IPS DF 6.9 (cell line): Measurements from ENCODE around the gene KIF17.
A peak's percentile ranks its signal among the peaks of the same experiment; 100 is the strongest.

ENCODE experiments used
- DNase-seq: peaks from one replicate; pipeline ENCODE4 v3.0.0-alpha.2; 2013; ENCODE audit warnings: low read depth, low spot score
- H3K27ac ChIP-seq: one replicate; pipeline ENCODE4 v1.5.1; 2013; ENCODE audit warnings: low read length, control low read depth
- H3K27me3 ChIP-seq: 2 replicates; pipeline ENCODE4 v1.6.1; 2013; ENCODE audit warnings: mild to moderate bottlenecking, low read length; ENCODE audit not compliant: control insufficient read depth, insufficient read depth
- H3K36me3 ChIP-seq: 2 replicates; pipeline ENCODE4 v1.6.1; 2013; ENCODE audit warnings: low read length; ENCODE audit not compliant: control insufficient read depth, insufficient read depth
- H3K4me1 ChIP-seq: 2 replicates; pipeline ENCODE4 v1.6.1; 2013; ENCODE audit warnings: low read length; ENCODE audit not compliant: control insufficient read depth, insufficient read depth
- H3K4me3 ChIP-seq: 2 replicates; pipeline ENCODE4 v1.5.1; 2013; ENCODE audit warnings: mild to moderate bottlenecking, low read length
- H3K9me3 ChIP-seq: 2 replicates; pipeline ENCODE4 v1.6.1; 2013; ENCODE audit warnings: low read length, inconsistent platforms; ENCODE audit not compliant: control insufficient read depth, insufficient read depth
- WGBS: extraction: QIAGEN DNeasy Blood & Tissue Kit; methylation state at CpG from one replicate; pipeline ENCODE4 v1.1.7; 2013; ENCODE audit warnings: mixed read lengths, missing lambda C conversion rate; ENCODE audit not compliant: insufficient read length, insufficient coverage; 5-methylcytosine and 5-hydroxymethylcytosine counted together

Gene KIF17

GRCh38 chr1:20717452-20718342 lies at the start of gene KIF17:
Gene KIF17, minus strand, starts transcription at chr1:20718007. Its CDS starts 301 bp downstream, at chr1:20717706.
- Histone ChIP-seq H3K27me3 (no peaks in the 10 kb centered on the region), H3K4me3 (peak within 1 kb of the TSS; percentile 67), H3K9me3 (no peaks in the 10 kb centered on the region), H3K36me3 (no peaks in the 10 kb centered on the region), H3K27ac (no peak within 1 kb of the TSS), H3K4me1 (peaks cover 3% of the 10 kb centered on the region; the same call in 1 of the 2 replicates)
- DNase-seq, result no peak
- WGBS, result no CpG with 5 or more reads among the region's 112 CpGs

GRCh38 chr1:20767271-20767670 lies 49.5 kb upstream of the KIF17 start:
- Histone ChIP-seq H3K4me1 (no peaks in the 10 kb centered on the region), H3K4me3 (no peak overlapping the region), H3K36me3 (peaks cover 19% of the 10 kb centered on the region), H3K27ac (no peak overlapping the region), H3K9me3 (no peaks in the 10 kb centered on the region), H3K27me3 (no peaks in the 10 kb centered on the region)
- DNase-seq, result no peak

GRCh38 chr1:20763417-20763816 lies 45.6 kb upstream of the KIF17 start:
- peaks cover 20% of the 10 kb centered on the region for H3K36me3 ChIP-seq
- no peak for DNase-seq
- no CpG with 5 or more reads among the region's 3 CpGs for WGBS

DNA sequence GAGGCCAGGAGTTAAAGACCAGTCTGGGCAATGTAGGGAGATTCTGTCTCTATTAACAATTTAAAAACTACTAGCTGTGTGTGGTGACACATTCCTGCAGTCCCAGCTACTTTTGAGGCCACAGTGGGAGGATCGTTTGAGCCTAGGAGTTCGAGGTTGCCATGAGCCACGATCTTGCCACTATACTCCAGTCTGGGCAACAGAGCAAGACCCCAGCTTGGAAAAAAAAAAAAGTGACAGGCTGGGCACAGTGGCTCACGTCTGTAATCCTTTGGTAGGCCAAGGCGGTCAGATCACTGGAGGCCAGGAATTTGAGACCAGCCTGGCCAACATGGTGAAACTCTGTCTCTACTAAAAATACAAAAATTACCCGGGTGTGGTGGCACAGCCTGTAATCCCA lies 42.5 kb upstream of the KIF17 start:
- Histone ChIP-seq H3K36me3 (peaks cover 10% of the 10 kb centered on the region), H3K27ac (no peak overlapping the region), H3K9me3 (no peaks in the 10 kb centered on the region), H3K27me3 (no peaks in the 10 kb centered on the region), H3K4me3 (no peak overlapping the region), H3K4me1 (no peaks in the 10 kb centered on the region)
- no CpG with 5 or more reads among the region's 6 CpGs for WGBS
- DNase-seq, result no peak

More at GRCh38 chr1:20763417-20763816, 45.6 kb upstream of the KIF17 start:
- Histone ChIP-seq H3K9me3 (no peaks in the 10 kb centered on the region), H3K27ac (no peak overlapping the region), H3K4me3 (no peak overlapping the region), H3K4me1 (no peaks in the 10 kb centered on the region), H3K27me3 (no peaks in the 10 kb centered on the region)

DNA sequence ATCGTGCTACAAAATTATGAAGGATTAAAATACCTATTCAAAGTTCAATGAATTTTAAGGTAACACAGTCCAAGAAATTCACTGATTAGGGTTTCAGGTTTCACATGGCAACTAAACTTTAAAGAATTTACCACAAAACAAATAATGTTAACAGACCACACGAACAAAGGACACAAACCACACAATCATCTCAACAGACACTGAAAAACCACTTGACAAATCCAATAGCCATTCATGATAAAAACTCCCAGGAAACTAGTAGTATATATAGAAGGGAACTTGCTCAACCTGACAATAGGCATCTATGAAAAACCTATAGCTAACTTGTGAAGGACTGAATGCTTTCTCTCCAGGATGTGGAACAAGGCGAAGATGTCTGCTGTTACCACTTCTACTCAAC lies 35.8 kb upstream of the KIF17 start:
- no peak for DNase-seq
- Histone ChIP-seq H3K4me1 (no peaks in the 10 kb centered on the region), H3K27me3 (no peaks in the 10 kb centered on the region), H3K36me3 (peaks cover 3% of the 10 kb centered on the region; the same call in 1 of the 2 replicates), H3K27ac (no peak overlapping the region), H3K9me3 (no peaks in the 10 kb centered on the region), H3K4me3 (no peak overlapping the region)
- no CpG with 5 or more reads among the region's 3 CpGs for WGBS

GRCh38 chr1:20751462-20751990 lies 33.7 kb upstream of the KIF17 start:
- Histone ChIP-seq H3K36me3 (peaks cover 3% of the 10 kb centered on the region; the same call in 1 of the 2 replicates), H3K9me3 (no peaks in the 10 kb centered on the region), H3K27me3 (no peaks in the 10 kb centered on the region), H3K4me3 (no peak overlapping the region), H3K4me1 (no peaks in the 10 kb centered on the region), H3K27ac (no peak overlapping the region)
- no CpG with 5 or more reads among the region's 3 CpGs for WGBS
- DNase-seq, result no peak

DNA sequence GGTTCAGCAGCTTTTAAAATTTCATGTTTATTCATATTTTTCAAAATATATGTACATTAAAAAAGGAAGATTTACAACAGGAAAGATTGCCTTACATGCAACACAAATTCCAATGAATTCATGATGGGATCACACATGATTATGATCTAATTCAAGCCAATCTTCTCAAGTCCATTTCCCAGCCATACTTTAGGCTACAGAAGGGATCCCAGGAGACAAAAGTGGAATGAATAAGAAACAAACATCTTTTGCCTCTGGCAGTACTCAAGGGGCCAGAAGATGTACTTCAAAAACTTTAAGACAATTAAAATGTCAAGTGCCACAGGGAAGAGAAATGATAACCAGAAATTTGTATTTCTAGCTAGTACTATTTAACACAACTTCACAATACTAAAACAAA lies 24.9 kb upstream of the KIF17 start:
- no peak overlapping the region for H3K27ac ChIP-seq
- H3K4me3 ChIP-seq, result no peak overlapping the region
- H3K36me3 ChIP-seq, result peaks cover 11% of the 10 kb centered on the region; the same call in 1 of the 2 replicates
- H3K9me3 ChIP-seq, result no peaks in the 10 kb centered on the region
- DNase-seq, result no peak
- no peaks in the 10 kb centered on the region for H3K4me1 ChIP-seq
- H3K27me3 ChIP-seq, result no peaks in the 10 kb centered on the region

DNA sequence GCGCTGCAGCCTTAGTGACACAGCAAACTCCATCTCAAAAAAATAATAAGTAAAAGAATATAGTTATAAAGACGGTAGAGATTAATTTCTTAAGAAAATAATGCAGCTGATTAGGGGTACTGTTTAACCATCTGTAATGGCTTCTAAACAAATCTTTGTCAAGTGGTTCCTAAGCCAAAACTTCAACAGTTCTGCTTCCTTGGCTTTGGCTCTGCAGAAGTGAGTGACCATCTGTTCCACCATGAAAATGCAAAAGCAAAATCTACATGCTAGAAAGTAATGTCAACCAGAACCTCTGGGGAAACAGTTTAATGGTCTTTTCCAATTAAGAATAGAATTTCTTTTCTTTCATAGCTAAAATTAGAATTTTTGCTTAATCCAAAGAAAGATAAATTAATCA lies 23.0 kb upstream of the KIF17 start:
- H3K9me3 ChIP-seq, result no peaks in the 10 kb centered on the region
- H3K4me3 ChIP-seq, result no peak overlapping the region
- H3K27ac ChIP-seq, result no peak overlapping the region
- DNase-seq, result no peak
- no peaks in the 10 kb centered on the region for H3K4me1 ChIP-seq
- 100% methylated on average over 1 of the region's 2 CpGs for WGBS
- H3K36me3 ChIP-seq, result peaks cover 7% of the 10 kb centered on the region; the same call in 1 of the 2 replicates
- H3K27me3 ChIP-seq, result no peaks in the 10 kb centered on the region

- Histone ChIP-seq H3K4me1 (no peaks in the 10 kb centered on the region), H3K9me3 (no peaks in the 10 kb centered on the region), H3K36me3 (peaks cover 3% of the 10 kb centered on the region; the same call in 1 of the 2 replicates), H3K4me3 (no peak overlapping the region), H3K27ac (no peak overlapping the region), H3K27me3 (no peaks in the 10 kb centered on the region)
- WGBS, result no CpG with 5 or more reads among the region's 2 CpGs
- no peak for DNase-seq
Observed at GRCh38 chr1:20739225-20739624, 21.4 kb upstream of the KIF17 start.

DNA sequence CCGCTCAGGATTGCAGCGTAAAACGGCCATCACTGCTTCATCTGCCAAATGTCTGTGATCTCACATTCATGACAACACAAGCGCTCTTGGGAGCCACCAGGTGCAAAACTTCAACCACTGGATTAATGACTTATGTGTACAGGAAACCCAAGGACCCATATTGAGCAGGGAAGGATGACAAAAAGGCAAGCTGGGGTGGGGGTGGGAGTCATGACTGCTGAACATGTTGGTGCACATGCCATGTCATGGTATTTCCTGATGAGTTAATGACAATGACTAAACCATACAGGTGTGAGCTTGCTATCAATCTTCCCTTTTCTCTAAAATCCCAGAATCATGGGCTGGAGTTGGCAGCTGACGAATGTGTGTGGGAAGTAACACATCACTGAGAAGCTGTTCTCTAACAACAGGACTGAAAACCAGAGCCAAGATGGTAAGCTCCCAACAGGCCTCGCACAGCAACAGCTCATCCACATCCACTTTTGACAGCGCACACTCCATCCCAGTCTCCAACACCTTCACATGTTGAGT lies 17.8 kb upstream of the KIF17 start:
- Histone ChIP-seq H3K9me3 (no peaks in the 10 kb centered on the region), H3K4me1 (peaks cover 5% of the 10 kb centered on the region), H3K27ac (no peak overlapping the region), H3K36me3 (no peaks in the 10 kb centered on the region; the same call in 1 of the 2 replicates), H3K4me3 (no peak overlapping the region), H3K27me3 (peaks cover 9% of the 10 kb centered on the region; the same call in 1 of the 2 replicates)
- DNase-seq, result no peak
- no CpG with 5 or more reads among the region's 7 CpGs for WGBS
